ENCODE measurements around the gene CNPY1.
"Not testable (repeated sequence)": the region's sequence is repeated elsewhere in the genome, so short reads cannot be mapped to it uniquely, and the experiment has no call there.

The CNPY1 gene

DNA sequence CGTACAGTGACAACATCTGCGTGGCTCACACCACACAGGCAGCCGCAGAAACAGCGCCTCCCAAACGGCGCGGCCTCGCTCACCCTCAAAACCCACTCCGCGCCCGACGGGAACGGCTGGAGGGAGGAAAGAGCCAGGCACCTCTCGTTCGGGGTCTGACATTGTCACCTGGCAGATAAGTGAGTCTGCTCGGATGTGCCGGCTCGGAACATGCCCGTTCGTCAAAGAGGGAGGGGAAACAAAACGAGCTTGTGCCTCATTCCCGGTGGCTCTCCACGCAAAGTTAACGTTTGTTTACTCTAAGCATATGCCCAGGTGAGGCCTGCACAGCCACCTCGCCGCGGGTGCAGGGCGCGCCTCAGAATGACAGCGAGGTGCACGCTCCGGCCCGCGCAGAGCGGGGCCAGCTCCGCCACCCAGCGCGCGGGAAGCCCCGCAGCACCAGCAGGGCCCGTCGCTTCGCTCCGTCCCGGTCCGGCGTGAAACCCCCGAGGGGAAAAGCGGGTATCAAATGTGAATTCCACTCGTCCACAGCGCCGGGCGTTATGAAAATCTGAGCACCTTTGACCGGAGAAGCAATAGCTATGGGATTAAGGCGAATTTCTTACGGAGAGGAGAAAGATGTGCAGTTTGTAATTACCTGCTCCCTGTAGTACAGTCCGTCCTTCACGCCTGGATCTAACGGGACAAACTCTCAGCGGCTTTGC is 13.1 kb downstream of the CNPY1 start:
- no peak for DNase-seq (ENCODE audit: low read depth)

DNA sequence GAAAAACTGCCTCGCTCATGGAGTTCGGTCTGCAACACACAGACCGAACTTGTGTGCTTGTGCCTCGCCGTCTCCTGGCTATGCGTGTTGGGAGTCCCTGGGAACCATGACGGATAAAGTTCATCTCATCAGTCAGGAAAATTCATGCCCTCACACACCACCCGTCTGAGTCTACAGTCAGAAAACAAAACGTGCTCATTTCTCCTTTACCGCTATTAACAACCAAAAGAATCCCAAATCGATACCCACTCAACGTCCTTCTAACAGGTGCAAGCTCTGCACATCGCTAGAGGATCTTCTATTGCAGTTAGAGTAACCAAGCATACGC is 13.6 kb downstream of the CNPY1 start:
- DNase-seq (ENCODE audit: low read depth), result no peak

DNA sequence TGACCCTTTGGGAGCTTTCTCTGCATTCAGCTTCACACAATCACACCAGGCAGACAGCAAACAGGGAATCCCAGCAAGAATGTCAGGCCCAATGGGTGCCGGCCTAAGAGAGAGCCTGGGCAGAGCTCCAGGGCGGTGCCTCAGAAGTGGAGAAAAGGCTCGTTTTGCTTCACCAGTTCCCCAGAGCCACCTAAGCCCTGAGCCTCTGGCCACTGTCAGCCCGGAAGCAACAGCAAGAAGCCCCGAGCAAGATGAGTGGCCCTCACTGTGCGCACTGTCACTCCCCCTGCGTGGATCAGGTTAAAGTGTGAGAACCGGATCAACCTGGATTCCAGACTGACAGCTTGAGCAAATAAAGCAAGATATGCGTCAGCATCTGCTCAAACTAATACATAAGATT is 14.7 kb downstream of the CNPY1 start:
- no peak for DNase-seq (ENCODE audit: low read depth)

DNA sequence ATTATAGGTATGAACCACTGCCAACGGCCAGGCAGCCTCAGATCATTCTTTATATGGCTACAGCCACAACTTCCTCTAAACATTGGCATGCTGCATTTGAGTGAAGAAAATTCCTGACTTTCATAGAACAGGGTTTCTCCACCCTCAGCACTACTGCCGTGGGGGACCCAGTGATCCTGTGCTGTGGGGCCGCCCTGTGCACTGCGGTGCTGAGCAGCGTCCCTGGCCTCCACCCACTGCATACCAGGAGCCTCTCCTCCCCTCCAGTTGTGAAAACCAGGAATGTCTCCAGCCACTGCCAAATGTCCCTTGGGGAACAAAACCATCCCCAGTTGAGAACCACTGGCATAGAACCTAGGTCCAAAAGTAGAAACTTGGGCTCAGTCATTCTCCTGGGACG is 15.8 kb downstream of the CNPY1 start:
- no peak for DNase-seq (ENCODE audit: low read depth)

DNA sequence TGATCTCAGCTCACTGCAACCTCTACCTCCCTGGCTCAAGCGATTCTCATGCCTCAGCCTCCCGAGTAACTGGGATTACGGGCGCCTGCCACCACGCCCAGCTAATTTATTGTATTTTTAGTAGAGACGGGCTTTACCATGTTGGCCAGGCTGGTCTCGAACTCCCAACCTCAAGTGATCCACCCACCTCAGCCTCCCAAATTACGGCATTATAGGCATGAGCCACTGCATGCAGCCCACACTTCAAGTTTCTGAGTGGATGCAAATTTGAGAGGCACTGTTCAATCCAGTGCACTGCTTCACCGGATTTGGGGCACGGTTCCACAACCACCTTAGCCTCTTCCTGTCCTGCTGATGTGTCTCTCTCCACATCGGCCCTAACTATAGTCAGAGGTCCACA is 16.5 kb downstream of the CNPY1 start:
- no peak for DNase-seq (ENCODE audit: low read depth)

DNA sequence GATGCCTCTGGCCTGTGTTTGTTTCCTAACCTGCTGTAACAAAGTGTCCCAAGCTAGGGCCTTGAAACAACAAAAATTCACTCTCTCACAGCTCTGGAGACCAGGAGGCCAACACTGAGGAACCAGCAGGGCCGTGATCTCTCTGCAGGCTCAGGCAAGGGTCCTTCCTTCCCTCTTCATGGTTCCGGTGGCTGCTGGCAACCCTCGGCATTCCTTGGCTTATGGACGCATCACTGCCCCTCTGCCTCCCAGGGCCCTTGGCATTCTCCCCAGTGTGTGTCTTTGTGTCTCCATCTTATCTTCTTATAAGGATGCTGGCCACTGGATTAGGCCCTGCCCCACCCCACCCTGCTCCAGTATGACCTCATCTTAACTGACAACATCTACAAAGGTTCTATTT is 17.0 kb downstream of the CNPY1 start:
- no peak for DNase-seq (ENCODE audit: low read depth)

DNA sequence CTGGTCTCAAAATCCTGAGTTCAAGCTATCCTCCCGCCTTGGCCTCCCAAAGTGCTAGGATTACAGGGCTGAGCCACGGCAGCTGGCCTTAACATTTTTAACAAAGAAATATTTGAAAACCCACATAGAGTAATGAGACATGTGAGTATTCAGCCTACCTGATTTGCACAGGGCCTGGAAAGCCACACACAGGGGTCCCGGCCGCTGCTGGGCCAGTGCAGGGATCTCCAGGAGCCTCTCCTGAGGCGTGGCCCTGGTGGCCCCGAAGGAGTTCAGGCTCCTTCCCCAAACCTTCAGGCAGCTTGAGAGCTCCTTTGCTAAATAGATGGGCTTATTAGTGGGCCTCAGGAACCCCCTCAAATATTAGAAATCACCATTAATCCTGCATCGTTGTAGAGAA is 18.7 kb downstream of the CNPY1 start:
- DNase-seq (ENCODE audit: low read depth), result no peak

DNA sequence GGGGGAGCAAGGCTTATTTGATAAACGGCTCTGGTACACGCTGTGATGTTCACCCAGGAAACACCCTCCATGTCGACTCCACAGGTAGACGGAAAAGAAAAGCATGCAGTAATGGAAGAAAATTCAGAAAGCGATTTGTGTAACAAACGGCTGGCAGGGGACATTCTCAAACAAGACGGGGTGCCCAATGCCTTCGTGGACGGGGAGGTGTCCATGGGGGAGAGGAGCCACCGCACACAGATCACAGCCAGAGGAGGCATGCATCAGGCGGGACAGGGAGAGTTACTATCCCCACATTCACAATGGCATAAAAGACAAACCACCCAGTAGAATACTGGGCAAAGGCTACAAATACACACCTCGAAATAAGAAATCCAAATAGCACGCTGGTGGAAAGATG is 20.1 kb downstream of the CNPY1 start:
- no peak for DNase-seq (ENCODE audit: low read depth)

DNA sequence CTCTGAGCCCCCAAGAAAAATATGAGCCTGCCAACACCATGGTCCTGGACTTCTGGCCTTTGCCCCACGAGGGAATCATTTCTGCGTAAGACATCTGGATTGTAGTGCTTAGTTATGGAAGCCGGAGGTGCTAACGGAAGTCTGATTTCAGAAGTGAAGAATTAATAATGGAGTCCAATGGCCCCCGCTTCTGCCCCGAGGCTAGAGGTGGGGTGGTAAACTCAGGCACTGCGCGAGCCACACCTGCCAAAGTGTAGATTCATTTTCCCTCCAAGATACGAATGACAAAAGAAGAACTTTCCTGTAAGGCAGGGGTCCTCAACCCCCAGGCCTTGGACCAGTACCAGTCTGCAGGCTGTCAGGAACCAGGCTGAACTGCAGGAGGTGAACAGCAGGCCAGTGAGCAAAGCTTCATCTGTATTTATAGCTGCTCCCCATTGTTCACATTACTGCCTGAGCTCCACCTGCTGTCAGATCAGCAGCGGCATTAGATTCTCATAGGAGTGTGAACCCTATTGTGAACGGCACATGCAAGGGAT is 22.3 kb downstream of the CNPY1 start:
- DNase-seq (ENCODE audit: low read depth), result no peak

DNA sequence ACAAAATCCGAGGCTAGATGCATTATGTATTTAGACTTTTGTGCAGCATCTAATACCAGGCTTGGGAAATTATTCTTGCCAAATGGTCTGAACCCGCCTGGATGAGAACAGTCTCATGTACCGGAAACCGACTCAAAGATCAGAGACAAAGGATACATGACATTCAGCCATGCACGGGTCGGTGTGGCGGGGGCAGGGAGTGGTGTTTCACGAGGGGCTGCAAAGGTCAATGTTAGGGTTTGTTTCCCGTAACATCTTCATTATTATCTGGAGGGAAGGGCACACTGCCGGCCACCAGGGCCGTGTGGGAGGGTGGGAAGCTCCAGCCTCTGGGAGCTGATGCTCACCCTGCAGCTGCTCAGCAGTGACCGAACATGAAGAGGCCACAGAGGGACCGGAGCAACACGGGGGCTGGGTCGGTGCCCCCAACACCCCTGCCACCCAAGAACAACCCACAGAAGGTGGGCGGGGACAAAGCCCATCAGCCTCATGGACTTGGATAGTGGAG is 23.1 kb downstream of the CNPY1 start:
- no peak for DNase-seq (ENCODE audit: low read depth)

DNA sequence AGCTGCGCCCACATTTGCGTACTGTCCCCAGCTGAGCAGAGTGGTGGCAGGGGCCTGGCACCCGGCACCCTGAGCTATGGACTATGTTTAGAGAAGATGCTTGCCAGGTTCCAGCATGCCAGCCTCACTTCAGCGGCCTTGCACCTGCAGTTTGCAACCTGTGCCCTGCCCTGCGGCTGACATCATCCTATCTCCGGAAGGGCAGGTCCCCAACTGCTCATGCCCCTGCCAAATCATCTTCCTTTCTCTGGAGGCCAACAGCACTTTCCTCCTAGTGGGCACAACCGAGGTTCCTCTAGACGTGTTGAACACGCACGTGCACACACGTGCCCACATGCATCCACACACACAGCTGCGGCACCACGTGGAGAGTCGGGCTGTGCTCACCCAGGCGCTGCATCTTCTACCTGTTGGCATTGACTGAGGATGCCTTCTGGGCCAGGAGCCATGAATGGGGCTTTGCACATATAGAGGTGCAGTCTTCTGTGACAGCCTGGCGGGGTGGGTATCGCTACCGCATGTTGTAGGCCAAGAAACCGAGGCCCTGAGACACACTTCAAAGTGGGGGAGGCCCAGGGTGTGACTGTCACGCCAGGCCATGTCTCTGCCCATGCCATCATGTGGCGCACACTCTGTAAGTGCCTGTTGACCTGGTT is 24.5 kb downstream of the CNPY1 start:
- DNase-seq (ENCODE audit: low read depth), result no peak

DNA sequence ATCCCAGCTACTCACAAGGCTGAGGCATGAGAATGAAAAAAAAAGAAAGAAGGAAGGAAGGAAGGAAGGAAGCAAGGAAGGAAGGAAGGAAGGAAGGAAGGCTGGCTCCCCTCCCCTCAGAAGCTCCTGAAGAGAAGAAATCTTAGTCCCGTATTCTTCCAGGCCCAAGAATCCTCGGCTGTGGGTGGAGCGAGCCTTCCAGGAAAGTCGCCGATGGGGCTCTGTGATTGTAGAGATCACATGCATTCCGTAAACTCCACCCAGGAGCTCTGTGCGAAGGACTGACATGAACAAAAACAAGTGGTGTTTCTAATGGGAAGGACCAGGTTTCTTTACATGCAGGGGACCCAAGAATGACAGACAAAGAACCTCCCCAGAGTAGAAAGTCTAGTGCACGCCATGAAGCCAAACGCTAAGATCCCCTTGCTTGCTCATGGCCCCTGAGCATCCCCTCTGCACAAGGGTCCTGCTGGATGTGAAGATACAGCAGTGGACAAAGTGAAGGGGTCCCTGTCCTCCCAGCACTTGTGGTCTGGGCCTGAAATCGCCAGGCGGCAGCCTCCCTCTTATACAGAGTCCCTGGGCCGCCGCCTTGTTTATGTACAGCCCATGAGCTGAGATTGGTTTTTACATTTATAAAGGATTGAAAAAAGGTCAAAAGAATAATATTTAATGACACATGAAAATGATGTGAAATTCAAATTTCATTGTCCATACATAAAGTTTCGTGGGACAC is 25.2 kb downstream of the CNPY1 start:
- no peak for DNase-seq (ENCODE audit: low read depth)

DNA sequence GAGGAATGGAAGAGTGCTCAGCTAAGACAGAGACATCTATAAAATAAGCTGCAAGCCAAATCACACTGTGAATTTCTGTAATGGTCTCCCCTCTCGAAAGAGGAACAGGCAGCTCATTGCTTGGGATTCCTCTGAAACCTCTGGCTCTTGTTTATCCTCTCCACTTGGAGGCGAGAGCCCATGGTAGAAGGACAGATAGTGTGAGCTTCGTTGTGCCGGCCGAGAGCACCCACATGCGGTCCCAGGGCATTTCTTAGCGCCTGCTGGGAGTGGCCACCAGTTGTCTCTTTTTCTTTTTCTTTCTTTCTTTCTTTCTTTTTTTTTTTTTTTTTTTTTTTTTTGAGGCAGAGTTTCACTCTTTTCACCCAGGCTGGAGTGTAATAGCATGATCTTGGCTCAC is 26.2 kb downstream of the CNPY1 start:
- DNase-seq (ENCODE audit: low read depth), result no peak

DNA sequence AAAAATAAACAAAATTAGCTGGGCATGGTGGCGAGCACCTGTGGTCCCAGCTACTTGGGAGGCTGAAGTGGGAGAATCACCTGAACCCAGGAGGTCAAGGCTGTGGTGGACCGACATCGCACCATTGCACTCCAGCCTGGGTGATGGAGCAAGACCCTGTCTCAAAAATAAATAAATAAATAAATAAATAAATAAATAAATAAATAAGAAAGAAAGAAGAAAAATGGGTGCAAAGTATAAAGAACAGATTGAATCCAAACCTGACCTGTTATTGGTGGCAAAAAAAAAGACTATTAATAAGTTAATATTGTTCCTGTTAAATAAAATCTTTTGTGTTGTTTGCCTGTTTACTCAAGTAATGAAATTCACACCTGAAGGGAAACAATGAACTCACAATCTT is 27.0 kb downstream of the CNPY1 start:
- not testable (repeated sequence) for DNase-seq (ENCODE audit: low read depth)

DNA sequence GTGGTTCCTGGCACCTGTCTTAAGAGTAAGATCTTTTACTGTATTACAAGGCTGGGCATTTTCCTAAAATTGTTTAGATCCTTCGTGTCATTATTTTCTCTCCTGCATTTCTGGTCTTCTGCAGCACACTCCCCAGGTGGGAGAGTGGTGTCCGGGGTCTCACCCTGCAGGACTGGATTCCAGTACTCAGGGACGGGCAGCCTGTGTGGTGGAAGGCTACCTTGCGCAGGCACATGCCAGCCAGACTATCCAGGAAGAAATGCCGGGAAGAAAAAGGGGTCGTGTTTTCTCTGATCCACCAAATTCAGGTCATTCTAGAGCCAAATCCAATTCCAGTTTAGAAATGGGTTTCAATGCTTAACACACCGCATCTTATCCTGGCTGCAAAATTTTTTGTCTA is 27.7 kb downstream of the CNPY1 start:
- DNase-seq (ENCODE audit: low read depth), result no peak

DNA sequence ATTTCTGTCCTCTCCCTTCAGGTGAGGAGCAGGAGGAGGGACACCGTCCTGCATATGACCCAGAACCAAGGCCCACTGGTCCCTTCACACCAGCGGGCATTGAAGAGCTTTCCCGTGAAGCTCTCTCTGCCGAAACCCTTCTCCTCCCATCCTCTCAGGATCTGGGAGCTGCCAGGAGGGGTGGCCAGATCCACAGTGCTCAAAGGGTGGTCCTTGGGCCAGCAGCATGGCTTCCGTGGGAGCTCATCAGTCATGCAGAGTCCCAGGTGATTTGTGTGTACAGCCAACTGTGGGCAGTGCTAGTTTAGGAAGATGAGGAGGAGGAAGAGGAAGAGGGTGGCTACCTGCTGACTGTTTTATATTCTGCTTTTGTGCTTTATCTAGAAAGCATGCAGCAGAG is 28.4 kb downstream of the CNPY1 start:
- no peak for DNase-seq (ENCODE audit: low read depth)

DNA sequence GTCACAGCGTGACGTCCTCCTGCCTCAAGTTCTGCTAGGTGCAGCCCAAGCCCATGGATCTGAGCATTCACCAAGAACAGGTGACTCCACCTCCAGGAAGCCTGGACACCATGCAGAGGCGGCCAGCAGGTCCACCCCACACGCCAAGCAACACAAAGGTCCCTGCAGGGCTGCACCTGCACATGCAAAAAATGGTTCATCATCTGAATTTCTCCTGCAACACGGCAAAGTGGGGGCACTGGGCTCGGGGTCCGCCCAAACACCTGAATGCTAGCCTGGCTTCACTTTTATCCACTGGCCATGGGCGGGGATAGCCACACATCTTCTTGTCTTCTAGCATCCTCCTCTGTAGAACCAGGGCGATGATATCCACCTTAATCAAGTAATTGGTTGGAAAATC is 28.9 kb downstream of the CNPY1 start:
- no peak for DNase-seq (ENCODE audit: low read depth)

DNA sequence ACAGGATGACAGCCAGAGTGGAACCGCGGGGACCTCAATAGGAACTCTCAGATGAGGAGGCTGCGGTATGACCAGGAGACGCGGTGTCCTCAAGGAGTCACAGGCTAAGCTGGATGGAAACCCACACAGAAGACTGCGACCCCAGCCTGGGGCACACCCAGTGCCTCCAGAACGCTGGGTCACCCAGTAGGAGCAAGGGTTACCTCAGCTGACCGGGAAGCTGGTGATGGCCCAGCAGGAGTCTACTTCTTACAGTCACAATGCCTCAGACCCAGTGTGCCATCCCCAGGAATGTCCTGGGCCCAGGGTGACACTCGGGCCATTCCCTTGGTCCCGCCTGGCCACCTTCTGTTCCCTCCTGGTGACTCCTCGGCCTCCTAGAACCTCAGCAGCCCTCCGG is 29.9 kb downstream of the CNPY1 start:
- no peak for DNase-seq (ENCODE audit: low read depth)

DNA sequence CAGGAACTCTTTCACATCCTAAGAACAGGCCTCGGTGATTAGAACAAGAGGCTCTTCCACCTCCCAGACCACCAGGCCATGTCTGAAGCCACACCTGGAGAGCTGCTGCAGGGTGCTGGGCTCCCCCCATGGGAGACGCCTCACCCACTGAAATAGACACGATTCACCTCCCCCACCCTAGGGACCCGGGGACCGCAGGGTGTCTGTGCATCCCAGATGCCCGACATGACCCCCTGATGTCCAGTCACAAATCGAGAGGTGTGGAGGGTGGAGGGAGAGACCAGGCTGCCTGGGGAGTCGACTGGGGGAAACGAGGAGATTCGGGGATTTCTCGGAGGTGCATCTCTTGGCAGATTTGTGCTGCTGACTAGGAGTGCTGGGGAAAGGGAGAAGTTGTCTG is 31.0 kb downstream of the CNPY1 start:
- no peak for DNase-seq (ENCODE audit: low read depth)

DNA sequence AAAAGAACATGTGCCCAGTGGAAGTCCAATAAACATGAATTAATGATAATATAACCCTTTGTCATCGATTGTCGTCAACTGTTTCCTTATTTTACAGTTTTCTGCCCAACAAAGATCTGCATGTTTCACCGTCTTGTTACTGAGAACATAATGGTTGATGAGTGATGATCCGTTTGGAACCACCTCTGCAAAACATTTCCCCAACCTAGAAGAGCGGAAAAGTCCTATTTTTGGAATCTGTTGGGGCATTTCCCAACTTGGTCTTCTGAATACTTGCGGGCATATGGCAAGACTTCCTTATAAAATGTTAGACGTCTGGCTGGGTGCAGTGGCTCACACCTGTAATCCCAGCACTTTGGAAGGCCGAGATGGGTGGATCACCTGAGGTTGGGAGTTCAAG is 32.1 kb downstream of the CNPY1 start:
- DNase-seq (ENCODE audit: low read depth), result no peak

DNA sequence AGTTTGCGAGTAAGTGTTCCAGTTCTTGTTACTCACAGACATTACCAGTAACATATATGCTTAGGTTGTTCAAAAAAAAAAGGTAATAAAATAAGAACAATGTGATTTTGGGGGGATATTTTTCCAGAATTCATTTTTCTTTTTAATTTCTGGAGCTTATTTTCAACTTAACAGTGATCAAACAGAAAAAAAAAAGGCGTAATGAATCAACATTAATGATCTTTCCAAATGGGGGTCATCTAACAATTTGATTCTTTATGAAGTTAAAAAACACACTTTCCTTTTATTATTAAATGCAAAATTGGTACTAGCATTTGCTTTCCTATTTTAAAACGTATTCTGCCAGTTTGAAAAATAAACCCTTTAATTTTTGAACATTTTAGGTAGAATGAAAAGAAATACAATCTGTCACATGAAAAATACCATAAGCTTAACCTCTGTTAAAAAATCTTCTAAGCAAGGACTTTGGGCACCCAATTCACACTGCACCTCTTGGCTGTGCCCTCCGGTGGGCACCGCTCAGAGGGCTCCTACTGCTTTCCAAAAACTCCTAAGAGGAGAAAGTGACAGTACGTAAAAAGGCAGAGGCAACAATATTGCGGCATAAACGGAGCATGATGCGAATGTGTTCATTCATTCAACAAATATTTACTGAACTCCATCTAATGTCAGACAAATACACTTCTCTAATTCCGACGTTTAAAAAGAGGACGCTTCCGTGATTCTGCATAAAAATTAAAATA is 32.6 kb downstream of the CNPY1 start:
- no peak for DNase-seq (ENCODE audit: low read depth)

DNA sequence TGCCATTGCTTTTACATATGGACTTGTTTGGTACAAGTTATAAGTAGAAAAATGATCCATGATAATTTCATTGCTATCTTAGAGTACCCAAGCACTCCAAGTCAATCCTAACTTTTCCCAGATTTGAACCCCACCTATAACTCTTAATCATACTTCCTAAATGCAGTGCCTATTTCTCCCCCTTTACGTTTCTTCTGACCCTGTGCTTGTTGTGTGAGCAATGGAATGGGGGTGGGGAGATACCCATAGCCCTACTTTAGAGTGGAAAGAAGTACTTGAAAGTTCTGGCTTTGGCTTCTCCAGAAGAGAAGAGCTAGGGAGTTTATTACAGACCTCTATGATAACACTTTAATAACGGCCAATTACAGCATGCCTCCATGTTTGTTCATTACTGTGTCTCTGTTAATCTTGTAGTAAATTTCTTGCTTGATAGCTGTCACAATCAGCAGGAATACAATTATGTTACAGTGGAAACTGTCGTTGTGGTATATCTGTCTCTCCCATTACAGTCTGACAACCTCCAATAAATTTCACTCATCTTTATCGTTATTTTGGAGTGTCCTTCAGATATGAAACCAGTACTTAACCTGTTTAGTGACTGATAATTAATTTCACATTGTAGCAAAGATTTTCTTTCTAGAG is 34.0 kb downstream of the CNPY1 start:
- no peak for DNase-seq (ENCODE audit: low read depth)
